ENCODE results near the gene POU2F1. TPM values are rescaled to one million over a fixed set of nuclear protein-coding genes. Genes with fewer than 3 reads are reported as not detected.

The POU2F1 gene
- total and polyA plus RNA-seq, 4 donors: 0.93 to 10.5 (median 6.5) TPM

- H3K27ac ChIP-seq (ENCODE audit: low read depth in 1 of 2, low read length in 2 of 2): no peak overlapping the region
- H3K9me3 ChIP-seq (ENCODE audit: control insufficient read depth in 4 of 4, low read length in 3 of 4): no peaks in the 10 kb centered on the region
- no peak overlapping the region for H3K9ac ChIP-seq (ENCODE audit: low read depth in 1 of 2, low read length in 2 of 2)
- WGBS: 96% methylated on average over 8 of the region's 8 CpGs
- no peaks in the 10 kb centered on the region for H3K27me3 ChIP-seq (ENCODE audit: control insufficient read depth in 4 of 4, insufficient read depth in 4 of 4, low read length in 3 of 4)
- peaks cover under 1 to 10% (median 6%) of the 10 kb centered on the region in 4 donors for H3K4me1 ChIP-seq (ENCODE audit: control insufficient read depth in 4 of 4, insufficient read depth in 4 of 4, low read length in 3 of 4)
- TF ChIP-seq, protein P1, sequence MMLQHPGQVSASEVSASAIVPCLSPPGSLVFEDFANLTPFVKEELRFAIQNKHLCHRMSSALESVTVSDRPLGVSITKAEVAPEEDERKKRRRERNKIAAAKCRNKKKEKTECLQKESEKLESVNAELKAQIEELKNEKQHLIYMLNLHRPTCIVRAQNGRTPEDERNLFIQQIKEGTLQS (IDR thresholded peaks at IDR 0.05): no peak
- TF ChIP-seq YY1 (IDR thresholded peaks at IDR 0.05) (no peak), RXRA (IDR thresholded peaks at IDR 0.05) (no peak), NR2F2 (IDR thresholded peaks at IDR 0.05) (no peak), RAD21 (IDR thresholded peaks at IDR 0.05) (no peak), ZBTB33 (IDR thresholded peaks at IDR 0.05) (no peak), TAF1 (conservative IDR thresholded peaks at IDR 0.05) (no peak), HNF4G (IDR thresholded peaks at IDR 0.05) (no peak), CTCF (IDR thresholded peaks at IDR 0.05; ENCODE audit: low read depth, low read length, missing input control) (no peak), EGR1 (IDR thresholded peaks at IDR 0.05; ENCODE audit: low read depth in 2 of 2) (no peak), GABPA (IDR thresholded peaks at IDR 0.05 in 1 of 2, conservative IDR thresholded peaks at IDR 0.05 in 1 of 2) (no peak), JUND (IDR thresholded peaks at IDR 0.05) (no peak), SP1 (IDR thresholded peaks at IDR 0.05) (no peak), HNF4A (conservative IDR thresholded peaks at IDR 0.05) (no peak)
- TF ChIP-seq, protein P2, sequence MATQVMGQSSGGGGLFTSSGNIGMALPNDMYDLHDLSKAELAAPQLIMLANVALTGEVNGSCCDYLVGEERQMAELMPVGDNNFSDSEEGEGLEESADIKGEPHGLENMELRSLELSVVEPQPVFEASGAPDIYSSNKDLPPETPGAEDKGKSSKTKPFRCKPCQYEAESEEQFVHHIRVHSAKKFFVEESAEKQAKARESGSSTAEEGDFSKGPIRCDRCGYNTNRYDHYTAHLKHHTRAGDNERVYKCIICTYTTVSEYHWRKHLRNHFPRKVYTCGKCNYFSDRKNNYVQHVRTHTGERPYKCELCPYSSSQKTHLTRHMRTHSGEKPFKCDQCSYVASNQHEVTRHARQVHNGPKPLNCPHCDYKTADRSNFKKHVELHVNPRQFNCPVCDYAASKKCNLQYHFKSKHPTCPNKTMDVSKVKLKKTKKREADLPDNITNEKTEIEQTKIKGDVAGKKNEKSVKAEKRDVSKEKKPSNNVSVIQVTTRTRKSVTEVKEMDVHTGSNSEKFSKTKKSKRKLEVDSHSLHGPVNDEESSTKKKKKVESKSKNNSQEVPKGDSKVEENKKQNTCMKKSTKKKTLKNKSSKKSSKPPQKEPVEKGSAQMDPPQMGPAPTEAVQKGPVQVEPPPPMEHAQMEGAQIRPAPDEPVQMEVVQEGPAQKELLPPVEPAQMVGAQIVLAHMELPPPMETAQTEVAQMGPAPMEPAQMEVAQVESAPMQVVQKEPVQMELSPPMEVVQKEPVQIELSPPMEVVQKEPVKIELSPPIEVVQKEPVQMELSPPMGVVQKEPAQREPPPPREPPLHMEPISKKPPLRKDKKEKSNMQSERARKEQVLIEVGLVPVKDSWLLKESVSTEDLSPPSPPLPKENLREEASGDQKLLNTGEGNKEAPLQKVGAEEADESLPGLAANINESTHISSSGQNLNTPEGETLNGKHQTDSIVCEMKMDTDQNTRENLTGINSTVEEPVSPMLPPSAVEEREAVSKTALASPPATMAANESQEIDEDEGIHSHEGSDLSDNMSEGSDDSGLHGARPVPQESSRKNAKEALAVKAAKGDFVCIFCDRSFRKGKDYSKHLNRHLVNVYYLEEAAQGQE (IDR thresholded peaks at IDR 0.05): no peak
- TF ChIP-seq, protein P3, sequence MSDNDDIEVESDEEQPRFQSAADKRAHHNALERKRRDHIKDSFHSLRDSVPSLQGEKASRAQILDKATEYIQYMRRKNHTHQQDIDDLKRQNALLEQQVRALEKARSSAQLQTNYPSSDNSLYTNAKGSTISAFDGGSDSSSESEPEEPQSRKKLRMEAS (IDR thresholded peaks at IDR 0.05): no peak
- no peak for DNase-seq (ENCODE audit: low spot score)
- H3K36me3 ChIP-seq (ENCODE audit: control insufficient read depth in 4 of 4, insufficient read depth in 3 of 4, low read depth in 1 of 4, low read length in 3 of 4): no peaks in the 10 kb centered on the region
- no peak overlapping the region for H3K4me3 ChIP-seq (ENCODE audit: low read depth in 1 of 3, low read length in 3 of 3)
These were observed 42.7 kb downstream of the POU2F1 start for GRCh38 chr1:167263344-167263743.
